HL-60/S4 treated with phorbol 12-myristate 13-acetate at 8.2 ng/mL for 4 days and 3 days (cell line): ENCODE results near the gene HDX.
"Not testable (repeated sequence)": the region's sequence is repeated elsewhere in the genome, so short reads cannot be mapped to it uniquely, and the experiment has no call there.

Experiments
- in situ Hi-C: fragments of 300-500 bp; cut with MboI; formaldehyde crosslinking; loops from 2 replicates; pipeline ENCODE4 v1.15.0; 2022; ENCODE audit warnings: low sequenced_read_pairs

HDX gene, protein sequence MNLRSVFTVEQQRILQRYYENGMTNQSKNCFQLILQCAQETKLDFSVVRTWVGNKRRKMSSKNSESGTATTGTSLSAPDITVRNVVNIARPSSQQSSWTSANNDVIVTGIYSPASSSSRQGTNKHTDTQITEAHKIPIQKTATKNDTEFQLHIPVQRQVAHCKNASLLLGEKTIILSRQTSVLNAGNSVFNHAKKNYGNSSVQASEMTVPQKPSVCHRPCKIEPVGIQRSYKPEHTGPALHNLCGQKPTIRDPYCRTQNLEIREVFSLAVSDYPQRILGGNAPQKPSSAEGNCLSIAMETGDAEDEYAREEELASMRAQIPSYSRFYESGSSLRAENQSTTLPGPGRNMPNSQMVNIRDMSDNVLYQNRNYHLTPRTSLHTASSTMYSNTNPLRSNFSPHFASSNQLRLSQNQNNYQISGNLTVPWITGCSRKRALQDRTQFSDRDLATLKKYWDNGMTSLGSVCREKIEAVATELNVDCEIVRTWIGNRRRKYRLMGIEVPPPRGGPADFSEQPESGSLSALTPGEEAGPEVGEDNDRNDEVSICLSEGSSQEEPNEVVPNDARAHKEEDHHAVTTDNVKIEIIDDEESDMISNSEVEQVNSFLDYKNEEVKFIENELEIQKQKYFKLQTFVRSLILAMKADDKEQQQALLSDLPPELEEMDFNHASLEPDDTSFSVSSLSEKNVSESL

DNA sequence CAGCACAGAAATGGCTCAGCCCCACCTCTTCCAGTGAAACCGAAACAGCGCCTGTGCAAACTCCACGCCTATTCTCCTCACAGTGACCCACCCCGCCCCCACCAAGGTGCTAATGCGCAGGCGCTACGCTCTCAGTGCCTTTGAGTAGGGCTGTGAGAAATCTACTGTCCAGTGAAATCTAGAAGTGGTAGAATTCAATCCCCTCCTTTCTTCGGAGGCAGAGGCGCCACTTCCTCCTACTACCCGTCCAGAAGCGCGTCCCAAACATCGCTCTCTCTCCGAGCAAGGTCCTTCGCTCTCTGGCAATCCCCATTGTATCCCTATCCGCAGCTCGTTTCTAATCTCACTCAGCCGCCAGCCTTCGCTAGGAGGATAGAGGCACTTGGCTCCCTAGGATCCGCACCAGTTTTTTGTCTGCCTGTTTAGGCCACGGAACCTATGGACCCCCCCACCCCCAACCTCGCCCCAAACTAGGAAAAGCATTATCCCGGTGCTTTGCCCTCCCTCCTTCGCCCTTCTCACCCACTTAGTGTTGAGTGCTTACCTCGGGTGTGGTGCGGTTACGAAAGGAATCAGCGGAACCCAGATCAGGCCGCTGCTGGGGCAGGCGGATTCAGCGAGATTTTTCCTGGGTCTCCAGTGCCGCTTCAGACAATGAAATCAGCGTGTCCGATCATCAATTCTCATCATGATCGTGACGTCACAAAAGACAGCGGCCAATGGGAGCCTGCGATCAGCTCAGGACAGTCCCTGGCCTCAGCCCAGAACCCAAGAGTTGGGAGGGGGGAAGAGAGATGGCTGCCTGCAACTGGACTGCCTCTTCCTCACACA, at the start of gene HDX:
Gene HDX, minus strand, starts transcription at position 656 of the 831 bp plus-strand sequence. CDS start 27,056 bp downstream, outside the sequence.
- in situ Hi-C loops, result no loop called here

- in situ Hi-C loops, result not testable (repeated sequence)
Measured at GRCh38 chrX:84541315-84541714, 39.1 kb upstream of the HDX start.

GRCh38 chrX:84537627-84538026, 35.4 kb upstream of the HDX start:
- in situ Hi-C loops, result not testable (repeated sequence)

DNA sequence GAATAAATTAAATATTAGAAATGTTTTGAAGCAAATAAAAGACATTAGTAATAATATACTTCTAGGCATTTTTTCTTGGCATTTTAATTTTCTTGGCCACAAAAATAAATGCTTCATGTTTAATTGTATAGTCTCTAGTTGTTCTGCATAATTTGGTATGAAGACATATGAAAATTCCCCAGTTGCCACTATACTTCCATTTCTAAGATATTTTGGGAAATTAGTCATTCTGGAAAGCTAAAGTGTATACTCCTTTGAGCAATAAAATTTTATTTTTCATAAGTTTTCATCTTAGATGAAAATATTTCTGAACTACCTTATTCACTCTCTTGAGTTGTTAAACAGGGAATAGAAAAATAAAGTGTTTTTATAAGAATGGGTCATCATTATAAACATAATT, 13.8 kb downstream of the HDX start:
- in situ Hi-C loops, result no loop called here

- in situ Hi-C loops, result no loop called here
Measured at GRCh38 chrX:84487365-84488353, 14.6 kb downstream of the HDX start.

DNA sequence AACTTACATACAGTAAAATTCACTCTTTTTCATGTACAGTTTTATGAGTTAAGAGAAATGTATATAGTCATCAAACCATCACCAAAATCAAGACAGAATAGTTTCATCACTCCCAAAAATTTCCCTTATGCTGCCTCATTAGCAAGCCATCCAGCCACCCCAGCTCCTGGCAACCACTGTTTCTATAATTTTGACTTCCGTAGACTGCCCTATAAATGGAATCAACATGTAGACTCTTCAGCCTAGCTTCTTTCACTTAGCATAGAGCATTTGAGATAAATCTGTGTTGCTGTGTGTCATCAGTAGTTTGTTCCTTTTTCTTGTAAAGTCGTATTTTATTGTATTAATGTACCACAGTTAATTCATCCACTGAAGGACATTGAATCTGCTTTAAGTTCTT, 23.2 kb downstream of the HDX start:
- in situ Hi-C loops, result no loop called here

DNA sequence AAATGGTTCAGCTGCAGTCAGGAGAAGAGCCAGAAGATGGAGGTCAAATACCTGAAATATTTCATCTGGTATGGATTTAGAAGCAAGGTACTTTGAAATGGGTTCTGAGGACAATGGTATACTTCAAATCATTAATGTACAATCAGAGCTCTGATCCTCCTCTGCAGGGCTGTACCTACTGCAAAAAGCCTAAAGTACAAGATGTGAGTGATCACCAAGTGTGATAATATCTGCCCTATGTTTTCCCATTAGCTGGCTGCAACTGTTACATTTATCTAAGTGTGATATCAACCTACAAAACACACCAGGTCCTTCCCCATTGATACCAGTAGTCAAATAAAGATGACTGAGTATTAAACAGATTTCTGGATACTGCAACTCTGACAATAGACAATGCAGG, 25.1 kb downstream of the HDX start:
- in situ Hi-C loops, result no loop called here

- in situ Hi-C loops, result no loop called here
Measured at GRCh38 chrX:84475596-84475995, 26.7 kb downstream of the HDX start.

DNA sequence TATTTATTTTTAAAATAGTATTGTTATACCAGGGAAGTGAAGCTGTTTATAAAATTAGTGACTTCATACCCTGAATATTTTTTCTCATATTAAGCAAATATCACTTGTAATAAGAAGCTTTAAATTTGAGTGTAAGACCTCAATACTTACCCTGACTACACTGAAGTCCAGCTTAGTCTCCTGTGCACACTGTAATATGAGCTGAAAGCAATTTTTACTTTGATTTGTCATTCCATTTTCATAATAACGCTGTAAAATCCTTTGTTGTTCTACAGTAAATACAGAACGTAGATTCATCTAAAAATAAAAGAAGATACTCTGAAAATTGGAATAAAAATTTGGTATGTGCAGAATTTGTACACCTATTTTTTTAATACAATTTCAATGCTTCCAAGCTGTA, 27.2 kb downstream of the HDX start:
- in situ Hi-C loops, result no loop called here

GRCh38 chrX:84469226-84469625, 33.0 kb downstream of the HDX start:
- in situ Hi-C loops, result no loop called here

DNA sequence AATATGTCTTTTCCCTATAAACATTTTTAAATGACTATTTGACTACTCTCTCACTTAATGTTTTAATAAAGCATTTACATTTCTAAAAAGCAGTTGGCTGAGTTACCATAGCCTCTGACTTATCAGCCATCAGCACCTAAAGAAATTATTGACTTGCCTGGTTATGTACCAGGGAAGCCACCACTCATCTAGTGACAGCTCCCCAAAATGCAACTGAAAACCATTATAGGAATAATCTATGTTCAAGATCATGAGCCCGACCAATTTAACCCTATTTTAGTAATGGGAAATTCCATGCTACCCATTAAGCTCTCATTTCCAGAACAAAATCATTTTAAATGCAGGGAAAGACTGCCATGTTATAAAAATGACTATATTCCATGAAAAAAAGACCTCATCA, 34.4 kb downstream of the HDX start:
- in situ Hi-C loops, result no loop called here

DNA sequence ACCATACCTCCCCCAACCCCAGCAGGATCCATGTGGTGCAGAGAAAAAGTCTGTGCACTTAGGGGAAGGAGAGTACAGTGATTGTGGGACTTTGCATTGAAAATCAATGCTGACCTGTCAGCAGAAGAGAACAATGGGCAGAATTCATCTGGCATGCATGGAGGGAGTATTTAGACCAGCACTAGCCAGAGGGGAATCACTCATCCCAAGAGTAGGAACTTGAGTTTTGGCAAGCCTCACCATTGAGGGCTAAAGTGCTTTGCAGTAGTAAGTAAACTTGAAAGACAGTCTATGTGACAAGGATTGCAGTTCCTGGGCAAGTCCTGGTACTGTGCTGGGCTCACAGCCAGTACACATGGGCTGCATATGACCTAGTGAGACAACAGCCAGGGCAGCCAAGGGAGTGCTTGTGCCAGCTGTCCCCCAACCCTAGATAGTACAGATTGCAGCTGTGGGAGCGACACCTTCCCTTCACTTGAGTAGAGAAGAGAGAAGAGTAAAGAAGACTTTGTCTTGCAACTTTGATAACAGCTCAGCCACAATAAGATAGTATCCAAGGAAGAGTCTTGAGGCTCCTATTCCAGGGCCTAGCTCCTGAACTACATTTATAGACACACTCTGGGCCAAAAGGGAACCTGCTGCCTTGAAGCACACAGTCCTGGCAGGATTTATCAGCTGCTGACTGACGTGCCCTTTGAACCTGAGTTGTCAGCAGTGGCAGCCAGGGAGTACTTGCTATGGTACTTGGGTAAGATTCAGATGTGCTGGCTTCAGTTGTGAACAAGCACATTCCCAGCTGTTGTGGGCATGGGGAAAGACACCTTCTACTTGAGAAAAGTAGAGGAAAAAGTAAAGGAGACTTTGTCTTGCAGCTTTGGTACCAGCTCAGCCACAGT, 48.7 kb downstream of the HDX start:
- in situ Hi-C loops, result no loop called here

GRCh38 chrX:84441143-84441542, 61.1 kb downstream of the HDX start:
- in situ Hi-C loops, result no loop called here

DNA sequence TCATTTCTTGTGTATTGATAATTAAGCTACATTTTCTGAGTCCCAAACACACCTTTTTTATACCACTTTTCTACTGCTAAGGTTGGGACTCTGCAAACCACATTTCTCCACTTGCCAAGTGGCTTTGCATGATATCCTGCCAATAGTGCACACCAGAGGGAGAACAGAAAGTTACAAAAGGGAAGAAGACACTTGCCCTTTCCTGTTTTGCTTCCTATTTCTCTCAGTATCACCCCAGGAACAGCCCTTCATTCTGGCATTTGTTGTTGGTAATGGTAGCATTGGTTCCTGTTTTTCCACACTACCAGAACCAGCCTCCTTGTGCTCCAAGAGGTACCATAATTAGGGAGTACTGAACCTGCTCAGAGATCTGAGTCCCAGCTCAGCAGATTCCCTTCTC, 87.1 kb downstream of the HDX start:
- in situ Hi-C loops, result no loop called here

GRCh38 chrX:84363663-84364062, 138.6 kb downstream of the HDX start:
- in situ Hi-C loops, result no loop called here

DNA sequence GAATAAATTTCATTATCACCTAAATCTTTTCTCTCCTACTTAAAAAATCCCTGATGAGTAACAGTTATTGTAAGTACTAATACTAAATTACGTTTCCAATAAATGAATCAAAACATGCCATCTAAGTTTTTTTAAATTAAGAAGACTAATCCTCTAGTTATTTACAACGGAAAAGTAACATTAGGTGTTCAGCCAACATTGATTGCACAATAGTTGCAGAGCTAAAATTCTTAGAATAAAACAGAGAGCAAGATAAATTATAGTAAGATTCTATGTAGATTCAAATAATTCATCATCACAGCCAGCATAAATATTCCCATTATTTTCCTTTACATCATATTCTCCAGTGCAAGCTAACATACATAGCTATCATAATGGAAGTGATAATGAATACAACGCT, 139.2 kb downstream of the HDX start:
- in situ Hi-C loops, result no loop called here

DNA sequence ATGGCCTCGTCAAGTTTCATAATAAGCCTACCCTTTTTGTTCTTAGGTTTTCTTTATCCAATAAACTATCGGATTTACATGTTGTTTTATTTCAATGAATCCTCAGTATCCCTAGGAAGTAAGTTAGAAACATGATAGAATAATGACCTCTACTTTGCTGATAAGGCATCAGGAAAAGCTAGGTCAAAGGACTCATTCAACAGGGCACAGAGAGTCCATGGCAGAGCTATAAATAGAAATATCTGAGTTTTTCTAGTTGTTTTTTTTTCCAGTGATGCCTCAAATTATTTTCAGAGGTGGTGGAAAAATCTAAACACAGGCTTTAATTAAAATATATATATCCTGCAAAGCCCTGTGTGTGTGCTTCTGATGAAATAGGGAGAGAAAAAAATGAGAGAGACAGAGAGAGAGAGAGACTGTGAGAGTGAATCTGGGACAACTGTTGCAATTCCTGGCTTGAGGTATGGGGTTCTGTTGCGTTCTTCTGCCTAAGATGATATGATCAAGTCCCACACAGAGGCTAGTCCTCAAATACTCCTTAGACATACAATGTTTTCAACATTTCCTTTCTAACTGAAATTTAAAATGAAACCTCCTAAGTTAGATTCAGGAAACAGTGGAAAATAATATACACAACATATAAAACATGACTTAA, 139.9 kb downstream of the HDX start:
- in situ Hi-C loops, result no loop called here

- in situ Hi-C loops, result no loop called here
Measured at GRCh38 chrX:84358271-84358670, 144.0 kb downstream of the HDX start.

DNA sequence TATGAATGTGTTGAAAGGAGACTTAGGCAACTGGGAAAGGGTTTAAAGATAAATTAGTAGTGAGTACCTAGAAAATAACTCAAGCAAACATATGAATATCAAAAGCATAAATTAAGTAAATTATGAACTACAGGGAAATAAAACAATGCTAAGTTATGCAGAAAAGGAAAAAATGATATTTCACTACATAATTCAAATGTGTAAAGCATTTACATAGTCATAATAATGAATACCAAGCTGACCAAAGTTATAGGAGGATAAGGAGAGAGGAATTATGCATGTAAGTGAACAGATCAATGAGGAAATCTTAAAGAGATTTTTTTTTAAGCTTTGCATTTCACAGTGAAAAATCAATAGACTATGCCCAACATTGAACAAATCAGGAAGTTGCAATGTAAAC, 145.0 kb downstream of the HDX start:
- in situ Hi-C loops, result no loop called here
